Epithelial cell of proximal tubule (primary cell): ENCODE data around the gene NRP1. TPM values are rescaled to one million over a fixed set of nuclear protein-coding genes. Genes with fewer than 3 reads are reported as not detected.

Source experiments
- DNase-seq: peaks from one replicate; pipeline ENCODE4 v3.0.0-alpha.2; 2011; ENCODE audit warnings: low read depth
- H3K4me3 ChIP-seq: 2 replicates; pipeline ENCODE4 v1.5.1; 2011; ENCODE audit warnings: low read depth, mild to moderate bottlenecking, low read length
- CTCF ChIP-seq: conservative IDR thresholded peaks from 2 replicates; pipeline ENCODE4 v1.5.1; 2012; ENCODE audit warnings: low read depth, mild to moderate bottlenecking, low read length
- total RNA-seq: library from RNA; depleted of rRNA; stranded (reverse); fragments of >200 nt; gene quantifications from 2 replicates; pipeline ENCODE4 v1.2.3, GENCODE V29; 2015

NRP1 gene
- total RNA-seq, 1 donor from 2014 or later = 62.7 TPM

DNA sequence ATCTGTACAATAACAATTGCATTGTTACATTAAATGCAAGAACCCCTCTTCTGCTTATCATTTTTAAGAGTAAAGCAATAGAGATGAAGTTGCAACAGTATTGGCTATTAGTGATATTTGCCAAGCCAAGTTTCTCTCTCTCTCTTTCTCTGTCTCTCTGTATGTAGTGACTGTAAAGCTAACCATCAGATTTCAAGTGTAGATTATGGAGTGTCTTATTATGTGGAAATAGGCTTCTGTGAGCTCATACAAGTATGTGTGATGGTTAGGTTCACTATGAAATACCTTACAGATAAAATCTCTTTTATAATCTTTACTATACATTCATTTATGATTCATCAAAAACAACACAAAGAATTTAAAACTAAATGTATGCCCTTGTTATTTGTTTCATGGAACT, 28.6 kb upstream of the NRP1 start:
- H3K4me3 ChIP-seq = no peak overlapping the region
- no peak for DNase-seq
- TF ChIP-seq CTCF = no peak

- no peak for DNase-seq
- no peak for TF ChIP-seq CTCF
- no peak overlapping the region for H3K4me3 ChIP-seq
These were observed 23.5 kb upstream of the NRP1 start for GRCh38 chr10:33358016-33358415.

- no peak for DNase-seq
- H3K4me3 ChIP-seq = no peak overlapping the region
- no peak for TF ChIP-seq CTCF
These were observed 20.8 kb upstream of the NRP1 start for GRCh38 chr10:33355274-33355673.

DNA sequence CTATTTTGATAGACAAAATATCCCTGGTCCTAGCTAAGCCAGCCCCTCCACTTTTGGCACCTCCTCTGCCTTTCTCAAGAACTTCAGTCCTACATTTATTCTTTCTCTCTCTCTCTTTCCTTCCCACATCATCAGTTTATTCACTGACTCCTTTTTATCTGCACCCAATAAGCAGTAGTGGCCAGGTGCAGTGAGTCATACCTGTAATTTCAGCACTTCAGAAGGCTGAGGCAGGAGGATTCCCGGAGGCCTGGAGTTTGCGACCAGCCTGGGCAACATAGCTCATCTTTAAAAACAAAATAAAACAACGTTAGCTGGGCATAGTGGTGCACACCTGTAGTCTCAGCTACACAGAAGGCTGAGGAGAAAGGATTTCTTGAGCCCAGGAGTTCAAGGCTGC, 19.4 kb upstream of the NRP1 start:
- no peak for DNase-seq
- no peak for TF ChIP-seq CTCF
- H3K4me3 ChIP-seq = no peak overlapping the region

DNA sequence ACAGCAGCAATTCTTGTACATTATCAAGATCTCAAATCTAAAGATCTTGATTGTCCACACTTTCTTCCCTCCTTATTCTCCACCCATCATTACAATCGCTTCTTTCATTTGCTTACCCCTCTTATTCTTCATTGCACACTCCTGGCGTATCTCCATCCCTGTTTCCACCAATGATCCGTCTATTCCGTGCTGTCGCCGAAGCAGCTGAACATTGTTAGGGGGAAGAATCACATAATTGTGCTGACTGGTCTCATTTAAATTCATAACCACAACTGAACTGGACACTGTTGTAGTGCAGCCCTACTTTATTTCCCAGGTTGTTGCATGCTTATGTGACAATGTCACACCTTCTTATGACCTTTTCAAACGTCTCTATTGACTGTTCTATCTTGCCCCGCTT, 18.9 kb upstream of the NRP1 start:
- DNase-seq = no peak
- no peak for TF ChIP-seq CTCF
- H3K4me3 ChIP-seq = no peak overlapping the region

- no peak for TF ChIP-seq CTCF
- no peak overlapping the region for H3K4me3 ChIP-seq
- no peak for DNase-seq
These were observed 18.1 kb upstream of the NRP1 start for GRCh38 chr10:33352615-33353014.

DNA sequence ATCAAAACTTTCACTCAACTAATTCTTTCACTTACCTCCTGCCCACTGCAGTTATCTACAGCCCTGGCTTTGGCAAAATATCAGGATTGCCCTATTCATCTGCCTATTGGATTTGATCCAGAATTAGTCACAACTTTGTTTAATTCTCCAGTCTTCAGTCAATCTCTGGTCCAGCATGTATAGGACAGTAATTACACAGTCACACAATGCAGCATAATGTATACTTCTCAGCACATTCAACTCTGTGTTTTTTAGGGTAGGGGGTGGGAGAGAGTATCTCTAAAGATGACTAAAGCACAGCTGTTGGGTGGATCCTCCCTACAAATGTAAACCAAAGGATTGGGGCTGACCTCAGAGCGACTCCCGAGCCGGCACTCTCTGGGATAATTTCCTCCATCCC, 17.7 kb upstream of the NRP1 start:
- DNase-seq = no peak
- no peak overlapping the region for H3K4me3 ChIP-seq
- TF ChIP-seq CTCF = no peak
